ENCODE data around the gene HYAL4. TPM values are rescaled to one million over a fixed set of nuclear protein-coding genes. Genes with fewer than 3 reads are reported as not detected.
"Not testable (repeated sequence)": the region's sequence is repeated elsewhere in the genome, so short reads cannot be mapped to it uniquely, and the experiment has no call there.

The HYAL4 gene
- total RNA-seq, 1 experiment from 2014 or later: not detected

GRCh38 chr7:123876557-123877256 is 31.7 kb downstream of the HYAL4 start:
- DNase-seq (ENCODE audit: low read depth): peak; percentile 4
- in situ Hi-C loops (cut with HindIII; ENCODE audit: low pct_unique_long_range_greater_than_20kb, low sequenced_read_pairs): no loop called here

- DNase-seq (ENCODE audit: low read depth): no peak
- in situ Hi-C loops (cut with HindIII; ENCODE audit: low pct_unique_long_range_greater_than_20kb, low sequenced_read_pairs): no loop called here
These were observed 34.7 kb downstream of the HYAL4 start for GRCh38 chr7:123879628-123880027.

- DNase-seq (ENCODE audit: low read depth): no peak
- in situ Hi-C loops (cut with HindIII; ENCODE audit: low pct_unique_long_range_greater_than_20kb, low sequenced_read_pairs): no loop called here
These were observed 36.3 kb downstream of the HYAL4 start for GRCh38 chr7:123881300-123881699.

GRCh38 chr7:123883154-123883553 is 38.2 kb downstream of the HYAL4 start:
- in situ Hi-C loops (cut with HindIII; ENCODE audit: low pct_unique_long_range_greater_than_20kb, low sequenced_read_pairs): no loop called here
- no peak for DNase-seq (ENCODE audit: low read depth)

GRCh38 chr7:123888192-123888591 is 43.2 kb downstream of the HYAL4 start:
- no peak for DNase-seq (ENCODE audit: low read depth)
- in situ Hi-C loops (cut with HindIII; ENCODE audit: low pct_unique_long_range_greater_than_20kb, low sequenced_read_pairs): no loop called here

GRCh38 chr7:123894753-123895152 is 49.8 kb downstream of the HYAL4 start:
- in situ Hi-C loops (cut with HindIII; ENCODE audit: low pct_unique_long_range_greater_than_20kb, low sequenced_read_pairs); DNase-seq (ENCODE audit: low read depth): not testable (repeated sequence)

- no peak for DNase-seq (ENCODE audit: low read depth)
- in situ Hi-C loops (cut with HindIII; ENCODE audit: low pct_unique_long_range_greater_than_20kb, low sequenced_read_pairs): no loop called here
These were observed 56.1 kb downstream of the HYAL4 start for GRCh38 chr7:123901101-123901500.

- in situ Hi-C loops (cut with HindIII; ENCODE audit: low pct_unique_long_range_greater_than_20kb, low sequenced_read_pairs): no loop called here
- DNase-seq (ENCODE audit: low read depth): no peak
These were observed 60.7 kb downstream of the HYAL4 start for GRCh38 chr7:123905714-123906113.

GRCh38 chr7:123916240-123916724 is 71.3 kb downstream of the HYAL4 start:
- DNase-seq (ENCODE audit: low read depth): peak; percentile 72
- in situ Hi-C loops (cut with HindIII; ENCODE audit: low pct_unique_long_range_greater_than_20kb, low sequenced_read_pairs): no loop called here

GRCh38 chr7:123917878-123918277 is 72.9 kb downstream of the HYAL4 start:
- in situ Hi-C loops (cut with HindIII; ENCODE audit: low pct_unique_long_range_greater_than_20kb, low sequenced_read_pairs): no loop called here

GRCh38 chr7:123918309-123918708 is 73.3 kb downstream of the HYAL4 start:
- in situ Hi-C loops (cut with HindIII; ENCODE audit: low pct_unique_long_range_greater_than_20kb, low sequenced_read_pairs): no loop called here
- no peak for DNase-seq (ENCODE audit: low read depth)

More at GRCh38 chr7:123917878-123918277, 72.9 kb downstream of the HYAL4 start:
- DNase-seq (ENCODE audit: low read depth): no peak

- DNase-seq (ENCODE audit: low read depth): no peak
- in situ Hi-C loops (cut with HindIII; ENCODE audit: low pct_unique_long_range_greater_than_20kb, low sequenced_read_pairs): no loop called here
These were observed 78.6 kb downstream of the HYAL4 start for GRCh38 chr7:123923599-123923998.

- in situ Hi-C loops (cut with HindIII; ENCODE audit: low pct_unique_long_range_greater_than_20kb, low sequenced_read_pairs): no loop called here
- no peak for DNase-seq (ENCODE audit: low read depth)
These were observed 80.0 kb downstream of the HYAL4 start, which contains the start of gene SPAM1 for GRCh38 chr7:123924941-123925340. Gene SPAM1, plus strand, starts transcription at chr7:123925241. Its CDS starts 28,330 bp downstream, at chr7:123953571.

Other genes with a start within 250 kb of the HYAL4 start
- gene ASB15, start 243.3 kb upstream of the HYAL4 start, total RNA-seq (2014; rRNA removed; shearing (Covaris generic); ENCODE audit: low replicate concordance): not detected in 2 replicates
- gene LMOD2, start 189.3 kb upstream of the HYAL4 start, total RNA-seq (2014; rRNA removed; shearing (Covaris generic); ENCODE audit: low replicate concordance): not detected in 2 replicates
- gene WASL, start 96.2 kb upstream of the HYAL4 start, total RNA-seq (2014; rRNA removed; shearing (Covaris generic); ENCODE audit: low replicate concordance): 3.9 and 4.1 TPM in 2 replicates
- gene SPAM1, start 80.1 kb downstream of the HYAL4 start, total RNA-seq (2014; rRNA removed; shearing (Covaris generic); ENCODE audit: low replicate concordance): not detected in 2 replicates
- gene TMEM229A, start 187.9 kb downstream of the HYAL4 start, total RNA-seq (2014; rRNA removed; shearing (Covaris generic); ENCODE audit: low replicate concordance): not detected in 2 replicates

All from Caki2 (cell line).